ENCODE results near the gene KMT5C. TPM values are rescaled to one million over a fixed set of nuclear protein-coding genes. Genes with fewer than 3 reads are reported as not detected.

The KMT5C gene
- total and polyA plus RNA-seq, 10 of the 15 experiments (the other 5 are each of a cell fraction or from before 2014, with no cell fraction given) = 0.20 to 15.8 (median 4.3) TPM; not detected in 1

- Histone ChIP-seq H3K79me2 (ENCODE audit: control insufficient read depth, insufficient read depth, low read length) (peaks cover 39% of the 10 kb centered on the region), H3K4me1 (ENCODE audit: control insufficient read depth, insufficient read depth, low read length) (peaks cover 28% of the 10 kb centered on the region), H3K9me3 (replicated peaks; ENCODE audit: control insufficient read depth, insufficient read depth, low read length) (no peaks in the 10 kb centered on the region), H3K4me2 (ENCODE audit: control insufficient read depth, insufficient read depth) (peak within 1 kb of the TSS; percentile 95), H3K27me3 (replicated peaks in 1 of 2; ENCODE audit: control insufficient read depth in 2 of 2, insufficient read depth in 2 of 2, low read length in 1 of 2) (no peaks in the 10 kb centered on the region), H4K20me1 (ENCODE audit: control insufficient read depth, insufficient read depth) (peaks cover 11% of the 10 kb centered on the region), H2AFZ (ENCODE audit: control insufficient read depth, low read depth, low read length) (peak within 1 kb of the TSS; percentile 94), H3K36me3 (ENCODE audit: control insufficient read depth in 2 of 2, insufficient read depth in 2 of 2, low read length in 1 of 2) (peaks cover 16 to 23% of the 10 kb centered on the region in 2 experiments; a peak in 3 of 4 replicates), H3K4me3 (peak within 1 kb of the TSS; percentile 94), H3K27ac (ENCODE audit: control insufficient read depth, insufficient read depth) (peak within 1 kb of the TSS; percentile 90), H3K9ac (ENCODE audit: control insufficient read depth, insufficient read depth, low read length) (peak within 1 kb of the TSS; percentile 98)
- FAIRE-seq (no peak), DNase-seq (ENCODE audit: low read depth, low spot score) (peak; percentile 93), ATAC-seq (peak; percentile 80)
- BruUV-seq (replicated peaks) = TSS peak; percentile 85
- 1% methylated on average over 67 of the region's 68 CpGs for WGBS (ENCODE audit: insufficient coverage, insufficient replicate concordance, low lambda C conversion rate, missing lambda C conversion rate)
- CTCF ChIA-PET = no interaction called here
- SMC1A ChIA-PET (ENCODE audit: uncharacterized antibody, unreplicated experiment) = no interaction called here
- in situ Hi-C loops (cut with MboI) (no loop called here), intact Hi-C loops (cut with micrococcal nuclease; ENCODE audit: unreplicated experiment) (loop anchor here (10.0 kb wide), 2 partner anchors 131 to 771 kb away; partner anchors contain the start of gene PPP6R1)
- POLR2A ChIA-PET = interaction anchor here (1.1 to 1.3 kb wide), 2 partner anchors 19 to 21 kb away, joined by 4 to 6 read pairs; partner anchors contain the start of gene UBE2S
- RAD21 ChIA-PET (ENCODE audit: unreplicated experiment) = interaction anchor here (1.0 kb wide), 1 partner anchor 21 kb away, joined by 5 read pairs; no protein-coding TSS in a partner anchor
- TF ChIP-seq SREBF1 (IDR thresholded peaks at IDR 0.05; ENCODE audit: low read length) = peak; percentile 33; the same call in 1 of the 2 replicates
- TF ChIP-seq IKZF1 (conservative IDR thresholded peaks at IDR 0.05) = peak; percentile 59
- TF ChIP-seq LARP7 (IDR thresholded peaks at IDR 0.05) = peak; percentile 77
- no peak for TF ChIP-seq NRF1 (conservative IDR thresholded peaks at IDR 0.05; ENCODE audit: low read depth, low read length)
- no peak for TF ChIP-seq SIX5 (IDR thresholded peaks at IDR 0.05; ENCODE audit: low read depth, low read length, severe bottlenecking)
- TF ChIP-seq JUNB (IDR thresholded peaks at IDR 0.05) = no peak
- peak; percentile 56; the same call in 1 of the 2 replicates for TF ChIP-seq REST (IDR thresholded peaks at IDR 0.05; ENCODE audit: low read depth, low read length)
- TF ChIP-seq NFYB (IDR thresholded peaks at IDR 0.05; ENCODE audit: insufficient read depth, low read depth, low read length) = no peak
- no peak for TF ChIP-seq RFX5 (IDR thresholded peaks at IDR 0.05; ENCODE audit: low read depth, low read length)
- no peak; a peak in 1 of 4 replicates for TF ChIP-seq ETV6 (conservative IDR thresholded peaks at IDR 0.05 in 1 of 2, IDR thresholded peaks at IDR 0.05 in 1 of 2; ENCODE audit: borderline replicate concordance in 1 of 2, low read depth in 1 of 2)
- TF ChIP-seq, protein P1, sequence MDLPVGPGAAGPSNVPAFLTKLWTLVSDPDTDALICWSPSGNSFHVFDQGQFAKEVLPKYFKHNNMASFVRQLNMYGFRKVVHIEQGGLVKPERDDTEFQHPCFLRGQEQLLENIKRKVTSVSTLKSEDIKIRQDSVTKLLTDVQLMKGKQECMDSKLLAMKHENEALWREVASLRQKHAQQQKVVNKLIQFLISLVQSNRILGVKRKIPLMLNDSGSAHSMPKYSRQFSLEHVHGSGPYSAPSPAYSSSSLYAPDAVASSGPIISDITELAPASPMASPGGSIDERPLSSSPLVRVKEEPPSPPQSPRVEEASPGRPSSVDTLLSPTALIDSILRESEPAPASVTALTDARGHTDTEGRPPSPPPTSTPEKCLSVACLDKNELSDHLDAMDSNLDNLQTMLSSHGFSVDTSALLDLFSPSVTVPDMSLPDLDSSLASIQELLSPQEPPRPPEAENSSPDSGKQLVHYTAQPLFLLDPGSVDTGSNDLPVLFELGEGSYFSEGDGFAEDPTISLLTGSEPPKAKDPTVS (IDR thresholded peaks at IDR 0.05; ENCODE audit: low read depth, low read length) = 0 out of 2 replicates have a peak, but pooled peaks have one; percentile 45
- TF ChIP-seq ZSCAN29 (IDR thresholded peaks at IDR 0.05) = 0 out of 2 replicates have a peak, but pooled peaks have one; percentile 22
- TF ChIP-seq ATF7 (IDR thresholded peaks at IDR 0.05; ENCODE audit: low read depth) = no peak
- TF ChIP-seq SPI1 (IDR thresholded peaks at IDR 0.05; ENCODE audit: borderline replicate concordance, insufficient read depth, low read depth, low read length) = peak; percentile 90
- peak; percentile 63; the same call in 1 of the 2 replicates for TF ChIP-seq PAX5 (IDR thresholded peaks at IDR 0.05; ENCODE audit: borderline replicate concordance, low read depth, low read length)
- no peak for TF ChIP-seq PAX8 (IDR thresholded peaks at IDR 0.05)
- 0 out of 2 replicates have a peak, but pooled peaks have one; percentile 77 for TF ChIP-seq NBN (IDR thresholded peaks at IDR 0.05)
Measured at GRCh38 chr19:55385724-55386492, 46.2 kb downstream of the KMT5C start, which contains the start of gene RPL28. Gene RPL28, plus strand, starts transcription at chr19:55385932. Its CDS starts 426 bp downstream, at chr19:55386358.
